BLaER1 treated with 17β-estradiol and CSF1 and Interleukin-3, amounts not matched to agents 10 nM and 100 nM (cell line): Measurements from ENCODE around the gene FAM53A.
"Not testable (repeated sequence)": the region's sequence is repeated elsewhere in the genome, so short reads cannot be mapped to it uniquely, and the experiment has no call there.

Experiments used
- H3K27ac ChIP-seq, 11 experiments: shearing (Covaris generic); formaldehyde crosslinking; 2 replicates each; pipeline ENCODE4 v1.8.1; 2022
- H3K27me3 ChIP-seq, 11 experiments: shearing (Covaris generic); formaldehyde crosslinking; 2 replicates each; pipeline ENCODE4 v1.8.1; 2022
- H3K36me3 ChIP-seq, 11 experiments: shearing (Covaris generic); formaldehyde crosslinking; 2 replicates each; pipeline ENCODE4 v1.8.1; 2022
- H3K4me1 ChIP-seq, 10 experiments: shearing (Covaris generic); formaldehyde crosslinking; 2 replicates each; pipeline ENCODE4 v1.8.1; 2022
- H3K4me2 ChIP-seq, 11 experiments: shearing (Covaris generic); formaldehyde crosslinking; 2 replicates each; pipeline ENCODE4 v1.8.1; 2022
- H3K4me3 ChIP-seq, 10 experiments: shearing (Covaris generic); formaldehyde crosslinking; 2 replicates each; pipeline ENCODE4 v1.8.1; 2022
- H3K9ac ChIP-seq, 11 experiments: shearing (Covaris generic); formaldehyde crosslinking; 2 replicates each; pipeline ENCODE4 v1.8.1; 2022
- H3K9me3 ChIP-seq, 11 experiments: shearing (Covaris generic); formaldehyde crosslinking; replicated peaks in 1 of 11; 2 replicates each; pipeline ENCODE4 v1.8.1; 2022
- H4K20me1 ChIP-seq, 11 experiments: shearing (Covaris generic); formaldehyde crosslinking; 2 replicates each; pipeline ENCODE4 v1.8.1; 2022
- Cebpa-rat ChIP-seq, 11 experiments: shearing (Covaris generic); IDR thresholded peaks; 2 replicates each; pipeline ENCODE4 v1.8.1; 2022

The FAM53A gene

GRCh38 chr4:1701671-1702070 lies 17.6 kb upstream of the FAM53A start:
- not testable (repeated sequence) for H3K4me3 ChIP-seq, H3K9ac ChIP-seq, H3K27ac ChIP-seq, H3K4me2 ChIP-seq, H3K9me3 ChIP-seq, H3K27me3 ChIP-seq
- Histone ChIP-seq H3K36me3 (peaks cover 97 to 100% (median 100%) of the 10 kb centered on the region in 11 experiments), H3K4me1 (peaks cover 0 to 24% (median 17%) of the 10 kb centered on the region in 10 experiments; a peak in 8 of 20 replicates), H4K20me1 (peaks cover 67 to 100% (median 97%) of the 10 kb centered on the region in 11 experiments; a peak in 21 of 22 replicates)
- 0 out of 22 replicates have a peak, but pooled peaks of 1 of the 11 experiments have one; percentile 17 for TF ChIP-seq Cebpa-rat (IDR thresholded peaks at IDR 0.05)

GRCh38 chr4:1695913-1696312 lies 11.8 kb upstream of the FAM53A start:
- Histone ChIP-seq H3K27ac (no peak overlapping the region), H3K27me3 (no peaks in the 10 kb centered on the region), H3K9ac (peak overlapping the region in 5 of 11 experiments; percentile 19 to 32 (median 25); a peak in 4 of 22 replicates), H3K36me3 (peaks cover 98 to 100% (median 100%) of the 10 kb centered on the region in 11 experiments), H3K4me1 (peaks cover 0 to 8% (median 0%) of the 10 kb centered on the region in 10 experiments; a peak in 3 of 20 replicates), H4K20me1 (peaks cover 11 to 99% (median 86%) of the 10 kb centered on the region in 11 experiments; a peak in 20 of 22 replicates), H3K4me3 (no peak overlapping the region), H3K4me2 (no peak overlapping the region), H3K9me3 (no peaks in the 10 kb centered on the region)
- no peak for TF ChIP-seq Cebpa-rat (IDR thresholded peaks at IDR 0.05)

GRCh38 chr4:1693131-1693896 lies 9.2 kb upstream of the FAM53A start:
- no peak overlapping the region for H3K27ac ChIP-seq
- H3K27me3 ChIP-seq = no peaks in the 10 kb centered on the region
- H4K20me1 ChIP-seq = peaks cover 0 to 78% (median 60%) of the 10 kb centered on the region in 11 experiments; a peak in 19 of 22 replicates
- peaks cover 82 to 98% (median 89%) of the 10 kb centered on the region in 11 experiments for H3K36me3 ChIP-seq
- TF ChIP-seq Cebpa-rat (IDR thresholded peaks at IDR 0.05) = peak in 9 of 11 experiments; percentile 19 to 94 (median 75); a peak in 16 of 22 replicates
- no peak overlapping the region for H3K4me3 ChIP-seq
- no peak overlapping the region for H3K4me2 ChIP-seq
- H3K4me1 ChIP-seq = peaks cover 0 to 8% (median 0%) of the 10 kb centered on the region in 10 experiments; a peak in 3 of 20 replicates
- no peak overlapping the region for H3K9ac ChIP-seq
- no peaks in the 10 kb centered on the region for H3K9me3 ChIP-seq

GRCh38 chr4:1691737-1692373 lies 7.7 kb upstream of the FAM53A start:
- peaks cover 68 to 86% (median 74%) of the 10 kb centered on the region in 11 experiments for H3K36me3 ChIP-seq
- H3K9me3 ChIP-seq = no peaks in the 10 kb centered on the region

GRCh38 chr4:1690698-1691097 lies 6.6 kb upstream of the FAM53A start:
- no peaks in the 10 kb centered on the region for H3K9me3 ChIP-seq
- H3K4me1 ChIP-seq = peaks cover 0 to 3% (median 0%) of the 10 kb centered on the region in 10 experiments; a peak in 2 of 20 replicates
- no peak overlapping the region for H3K9ac ChIP-seq
- H3K27ac ChIP-seq = no peak overlapping the region
- TF ChIP-seq Cebpa-rat (IDR thresholded peaks at IDR 0.05) = no peak
- H3K4me2 ChIP-seq = no peak overlapping the region
- no peaks in the 10 kb centered on the region for H3K27me3 ChIP-seq
- H4K20me1 ChIP-seq = peaks cover 0 to 60% (median 39%) of the 10 kb centered on the region in 11 experiments; a peak in 19 of 22 replicates
- H3K4me3 ChIP-seq = no peak overlapping the region
- H3K36me3 ChIP-seq = peaks cover 56 to 75% (median 63%) of the 10 kb centered on the region in 11 experiments

More at GRCh38 chr4:1691737-1692373, 7.7 kb upstream of the FAM53A start:
- Histone ChIP-seq H4K20me1 (peaks cover 0 to 65% (median 47%) of the 10 kb centered on the region in 11 experiments; a peak in 19 of 22 replicates), H3K27ac (no peak overlapping the region), H3K27me3 (no peaks in the 10 kb centered on the region), H3K4me3 (no peak overlapping the region), H3K4me2 (no peak overlapping the region), H3K4me1 (peaks cover 0 to 8% (median 0%) of the 10 kb centered on the region in 10 experiments; a peak in 3 of 20 replicates), H3K9ac (no peak overlapping the region; a peak in 1 of 22 replicates)
- TF ChIP-seq Cebpa-rat (IDR thresholded peaks at IDR 0.05) = no peak

GRCh38 chr4:1686440-1687036 lies 2.4 kb upstream of the FAM53A start:
- TF ChIP-seq Cebpa-rat (IDR thresholded peaks at IDR 0.05) = no peak
- Histone ChIP-seq H3K4me2 (no peak overlapping the region), H3K9ac (peak overlapping the region in 1 of 11 experiments; percentile 12; a peak in 1 of 22 replicates), H3K27me3 (peaks cover 0 to 19% (median 15%) of the 10 kb centered on the region in 11 experiments; a peak in 13 of 22 replicates), H3K4me3 (no peak overlapping the region), H3K4me1 (peaks cover 0 to 30% (median 20%) of the 10 kb centered on the region in 10 experiments; a peak in 18 of 20 replicates), H3K36me3 (peaks cover 16 to 33% (median 22%) of the 10 kb centered on the region in 11 experiments), H4K20me1 (peaks cover 0 to 25% (median 6%) of the 10 kb centered on the region in 11 experiments; a peak in 8 of 22 replicates), H3K27ac (no peak overlapping the region), H3K9me3 (no peaks in the 10 kb centered on the region)

- no peaks in the 10 kb centered on the region for H3K9me3 ChIP-seq
- no peak for TF ChIP-seq Cebpa-rat (IDR thresholded peaks at IDR 0.05)
- 0 out of 22 replicates have a peak overlapping the region, but pooled peaks of 1 of the 11 experiments have one; percentile 9 for H3K9ac ChIP-seq
- H3K4me1 ChIP-seq = peaks cover 0 to 30% (median 20%) of the 10 kb centered on the region in 10 experiments; a peak in 18 of 20 replicates
- peaks cover 0 to 19% (median 15%) of the 10 kb centered on the region in 11 experiments; a peak in 13 of 22 replicates for H3K27me3 ChIP-seq
- peaks cover 0 to 15% (median under 1%) of the 10 kb centered on the region in 11 experiments; a peak in 4 of 22 replicates for H4K20me1 ChIP-seq
- no peak overlapping the region for H3K4me3 ChIP-seq
- no peak overlapping the region for H3K27ac ChIP-seq
- H3K4me2 ChIP-seq = peak overlapping the region in 2 of 11 experiments; percentile 50 to 63; a peak in 4 of 22 replicates
- peaks cover 5 to 23% (median 11%) of the 10 kb centered on the region in 11 experiments for H3K36me3 ChIP-seq
These were observed 1.4 kb upstream of the FAM53A start for GRCh38 chr4:1685235-1686150.
